Putamen (tissue), 1 donor: ENCODE measurements around the gene INHBB.

ENCODE experiments used
- DNase-seq: peaks from one replicate; pipeline ENCODE4 v3.0.0-alpha.2; 2016; ENCODE audit warnings: low spot score

The INHBB gene

GRCh38 chr2:120398051-120398995 is 52.4 kb downstream of the INHBB start:
- no peak for DNase-seq

- DNase-seq: no peak
Measured at GRCh38 chr2:120398996-120399888, 53.3 kb downstream of the INHBB start.

DNA sequence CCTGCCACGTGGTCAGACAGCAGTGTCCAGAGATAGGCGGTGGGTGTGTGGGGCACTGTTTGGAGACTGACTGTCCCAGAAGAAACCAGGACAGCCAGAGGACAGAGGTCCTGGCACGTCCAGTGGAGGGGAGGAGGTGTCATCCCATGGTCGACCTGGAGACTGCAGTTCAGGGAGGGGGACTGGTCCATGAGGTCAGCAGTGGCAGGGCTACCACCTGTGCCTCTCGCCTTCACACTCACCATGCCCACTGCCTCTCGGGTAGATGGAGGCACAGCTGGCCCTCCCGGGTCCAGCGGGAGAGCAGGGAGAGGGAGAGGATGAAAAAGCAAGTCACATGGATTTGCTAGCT is 53.9 kb downstream of the INHBB start:
- no peak for DNase-seq

- no peak for DNase-seq
Measured at GRCh38 chr2:120400551-120400950, 54.6 kb downstream of the INHBB start.
